ENCODE data around the gene AMBRA1.

DNA sequence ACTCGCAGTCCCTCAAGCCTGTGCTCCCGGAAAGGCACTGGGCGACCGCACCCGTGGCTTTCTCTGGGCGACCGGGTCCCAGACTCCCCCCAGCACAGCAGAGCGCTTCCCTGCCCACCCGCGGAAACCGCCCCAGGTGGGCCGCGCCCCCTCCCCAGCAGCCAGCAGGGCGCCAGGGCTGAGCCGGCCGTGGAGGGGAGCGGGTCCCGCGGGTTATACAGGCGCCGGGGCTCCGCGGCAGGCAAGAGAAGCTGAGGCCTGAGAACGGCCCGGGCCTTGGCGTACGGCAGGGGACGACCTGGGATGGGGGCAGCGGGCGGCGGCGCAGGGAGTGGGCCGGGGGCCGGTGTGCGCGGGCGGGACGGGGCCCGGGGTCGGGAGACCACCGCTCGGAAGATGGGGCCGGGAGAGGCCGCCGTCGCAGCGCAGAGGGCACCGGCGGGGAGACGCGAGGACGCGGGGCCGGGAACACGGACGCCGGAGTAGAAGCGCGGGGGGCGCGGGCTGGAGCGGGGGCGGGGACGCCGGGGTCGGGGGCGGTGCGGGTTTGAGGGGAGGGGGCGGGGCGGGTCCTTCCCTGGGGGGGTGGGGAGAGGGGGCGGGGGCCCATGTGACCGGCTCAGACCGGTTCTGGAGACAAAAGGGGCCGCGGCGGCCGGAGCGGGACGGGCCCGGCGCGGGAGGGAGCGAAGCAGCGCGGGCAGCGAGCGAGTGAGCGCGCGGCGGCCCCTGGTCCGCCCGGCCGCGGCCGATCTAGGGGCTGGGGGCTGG is 212.6 kb downstream of the AMBRA1 start, which contains the start of gene MDK:
- TF ChIP-seq, protein P1, sequence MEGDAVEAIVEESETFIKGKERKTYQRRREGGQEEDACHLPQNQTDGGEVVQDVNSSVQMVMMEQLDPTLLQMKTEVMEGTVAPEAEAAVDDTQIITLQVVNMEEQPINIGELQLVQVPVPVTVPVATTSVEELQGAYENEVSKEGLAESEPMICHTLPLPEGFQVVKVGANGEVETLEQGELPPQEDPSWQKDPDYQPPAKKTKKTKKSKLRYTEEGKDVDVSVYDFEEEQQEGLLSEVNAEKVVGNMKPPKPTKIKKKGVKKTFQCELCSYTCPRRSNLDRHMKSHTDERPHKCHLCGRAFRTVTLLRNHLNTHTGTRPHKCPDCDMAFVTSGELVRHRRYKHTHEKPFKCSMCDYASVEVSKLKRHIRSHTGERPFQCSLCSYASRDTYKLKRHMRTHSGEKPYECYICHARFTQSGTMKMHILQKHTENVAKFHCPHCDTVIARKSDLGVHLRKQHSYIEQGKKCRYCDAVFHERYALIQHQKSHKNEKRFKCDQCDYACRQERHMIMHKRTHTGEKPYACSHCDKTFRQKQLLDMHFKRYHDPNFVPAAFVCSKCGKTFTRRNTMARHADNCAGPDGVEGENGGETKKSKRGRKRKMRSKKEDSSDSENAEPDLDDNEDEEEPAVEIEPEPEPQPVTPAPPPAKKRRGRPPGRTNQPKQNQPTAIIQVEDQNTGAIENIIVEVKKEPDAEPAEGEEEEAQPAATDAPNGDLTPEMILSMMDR (IDR thresholded peaks at IDR 0.05), result no peak
- TF ChIP-seq POLR2A (IDR thresholded peaks at IDR 0.05), result no peak
